OCI-LY7 (cell line): ENCODE data around the gene LRP4. TPM values are rescaled to one million over a fixed set of nuclear protein-coding genes. Genes with fewer than 3 reads are reported as not detected.

Source experiments
- BruUV-seq: library from RNA; stranded (reverse); fragments of 400-500 nt; replicated peaks from 2 replicates; lab custom pipeline; 2021; lab: Mats Ljungman, UMichigan
- CTCF ChIA-PET: fragments of 300-600 bp; sonication (Branson Sonifier 250); formaldehyde crosslinking; loops from one replicate; lab custom pipeline; 2022; ENCODE audit warnings: antibody characterized with exemption; ENCODE audit not compliant: unreplicated experiment; lab: Charles Lee
- POLR2A ChIA-PET: fragments of 300-600 bp; sonication (Branson Sonifier 250); formaldehyde crosslinking; loops from one replicate; lab custom pipeline; 2022; ENCODE audit warnings: antibody characterized with exemption; lab: Charles Lee
- DNase-seq: peaks from one replicate; pipeline ENCODE4 v3.0.0-alpha.2; 2015; ENCODE audit warnings: low spot score
- H2AFZ ChIP-seq: fragments of 200-600 bp; sonication (generic), shearing (Covaris generic); 2 replicates; pipeline ENCODE4 v1.6.1; 2014; ENCODE audit warnings: mild to moderate bottlenecking, antibody characterized with exemption, low read length, moderate library complexity
- H3K27ac ChIP-seq: fragments of 200-600 bp; sonication (generic); 2 replicates; pipeline ENCODE4 v1.5.1; 2014; ENCODE audit warnings: mixed run types, low read depth, mild to moderate bottlenecking, moderate library complexity, low read length, inconsistent platforms; ENCODE audit not compliant: poor library complexity, severe bottlenecking
- H3K36me3 ChIP-seq: fragments of 200-600 bp; sonication (generic); 2 replicates; pipeline ENCODE4 v1.6.1; 2014; ENCODE audit warnings: mild to moderate bottlenecking, antibody characterized with exemption, low read length, moderate library complexity, mixed read lengths; ENCODE audit not compliant: insufficient read depth
- H3K4me1 ChIP-seq: fragments of 200-600 bp; sonication (generic); 2 replicates; pipeline ENCODE4 v1.5.1; 2014; ENCODE audit warnings: mild to moderate bottlenecking, low read length; ENCODE audit not compliant: insufficient read depth, poor library complexity, severe bottlenecking
- H3K4me2 ChIP-seq: fragments of 200-600 bp; sonication (generic); 2 replicates; pipeline ENCODE4 v1.6.1; 2014; ENCODE audit warnings: mild to moderate bottlenecking, low read length
- H3K4me3 ChIP-seq: fragments of 200-600 bp; sonication (generic); 2 replicates; pipeline ENCODE4 v1.5.1; 2014; ENCODE audit warnings: mild to moderate bottlenecking, low read depth, low read length; ENCODE audit not compliant: poor library complexity, severe bottlenecking
- H3K79me2 ChIP-seq: fragments of 200-600 bp; sonication (generic); 2 replicates; pipeline ENCODE4 v1.6.1; 2016; ENCODE audit warnings: low read depth, mild to moderate bottlenecking, low read length, moderate library complexity, mixed read lengths; ENCODE audit not compliant: insufficient read depth
- H3K9me2 ChIP-seq: fragments of 200-600 bp; sonication (generic); 2 replicates; pipeline ENCODE4 v1.6.1; 2016; ENCODE audit warnings: mild to moderate bottlenecking, low read length, mixed read lengths; ENCODE audit not compliant: insufficient read depth
- H3K9me3 ChIP-seq: fragments of 200-600 bp; sonication (generic); 2 replicates; pipeline ENCODE4 v1.6.1; 2014; ENCODE audit warnings: mild to moderate bottlenecking, mixed run types, low read length, mixed read lengths
- H4K20me1 ChIP-seq: fragments of 200-600 bp; sonication (generic); 2 replicates; pipeline ENCODE4 v1.6.1; 2014; ENCODE audit warnings: mild to moderate bottlenecking, antibody characterized with exemption, low read length, moderate library complexity, mixed read lengths; ENCODE audit not compliant: insufficient read depth
- EZH2phosphoT487 ChIP-seq: fragments of 200-600 bp; sonication (generic); IDR thresholded peaks from 2 replicates; pipeline ENCODE4 v1.6.1; 2018; ENCODE audit warnings: low read depth, borderline replicate concordance, mild to moderate bottlenecking, mixed run types, antibody characterized with exemption, low read length, moderate library complexity, mixed read lengths
- intact Hi-C: fragments of 100-400 bp; cut with micrococcal nuclease; formaldehyde crosslinking; loops from one replicate; pipeline ENCODE4 v1.10.0; 2022; ENCODE audit not compliant: unreplicated experiment
- total RNA-seq, 2 experiments: library from RNA; depleted of rRNA in 1 of 2; stranded (reverse); fragments of >200 nt in 1 of 2; shearing (Covaris generic) in 1 of 2; gene quantifications; 2 replicates each; pipeline ENCODE4 v1.2.3, GENCODE V29; 2014 to 2022
- TF ChIP-seq, protein P1 (sequence below): fragments of 200-600 bp; sonication (generic); conservative IDR thresholded peaks from 2 replicates; pipeline ENCODE4 v1.5.1; 2014; ENCODE audit warnings: mild to moderate bottlenecking, antibody characterized with exemption, low read length, moderate library complexity, mixed read lengths

Gene LRP4
- total RNA-seq, 2 experiments from 2014 or later = 19.8 to 28.5 TPM

DNA sequence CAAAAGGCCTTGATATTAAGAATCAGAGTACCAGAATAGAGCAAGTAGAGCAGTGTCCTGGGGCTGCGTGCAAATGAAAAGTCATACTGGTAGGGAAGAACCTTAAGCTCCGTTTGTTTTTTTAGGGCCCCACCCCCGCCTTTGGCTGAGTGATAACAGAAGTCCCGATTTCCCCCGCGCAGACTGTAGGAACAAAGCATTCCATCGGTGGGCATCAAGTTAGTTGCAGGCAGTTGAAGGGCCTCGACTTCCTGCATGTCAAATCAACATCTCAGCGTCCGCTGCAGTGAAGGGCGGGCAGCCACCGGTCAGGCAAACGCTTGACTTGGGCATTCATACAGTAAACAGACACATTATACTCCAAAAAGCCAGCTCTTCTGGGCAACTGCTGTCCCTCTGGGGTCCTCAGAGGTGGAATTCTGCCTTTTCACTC lies 11.7 kb downstream of the LRP4 start:
- ChIA-PET CTCF (no interaction called here), POLR2A (interaction anchor here (1.4 to 1.6 kb wide), 2 partner anchors 30 to 248 kb away, joined by 3 to 4 read pairs; no protein-coding TSS in a partner anchor)
- H2AFZ ChIP-seq = no peak overlapping the region
- peaks cover 40% of the 10 kb centered on the region for H3K36me3 ChIP-seq
- H3K4me1 ChIP-seq = peaks cover 26% of the 10 kb centered on the region
- no TSS peak for BruUV-seq
- no peak overlapping the region for H3K27ac ChIP-seq
- no peaks in the 10 kb centered on the region for H3K9me3 ChIP-seq
- DNase-seq = no peak
- H3K79me2 ChIP-seq = peaks cover 13% of the 10 kb centered on the region; the same call in 1 of the 2 replicates
- no peaks in the 10 kb centered on the region for H3K9me2 ChIP-seq
- intact Hi-C loops = no loop called here
- H3K4me3 ChIP-seq = no peak overlapping the region
- 0 out of 2 replicates have a peak, but pooled peaks cover 3% of the 10 kb centered on the region for H4K20me1 ChIP-seq
- no peak overlapping the region for H3K4me2 ChIP-seq
- TF ChIP-seq, protein P1, sequence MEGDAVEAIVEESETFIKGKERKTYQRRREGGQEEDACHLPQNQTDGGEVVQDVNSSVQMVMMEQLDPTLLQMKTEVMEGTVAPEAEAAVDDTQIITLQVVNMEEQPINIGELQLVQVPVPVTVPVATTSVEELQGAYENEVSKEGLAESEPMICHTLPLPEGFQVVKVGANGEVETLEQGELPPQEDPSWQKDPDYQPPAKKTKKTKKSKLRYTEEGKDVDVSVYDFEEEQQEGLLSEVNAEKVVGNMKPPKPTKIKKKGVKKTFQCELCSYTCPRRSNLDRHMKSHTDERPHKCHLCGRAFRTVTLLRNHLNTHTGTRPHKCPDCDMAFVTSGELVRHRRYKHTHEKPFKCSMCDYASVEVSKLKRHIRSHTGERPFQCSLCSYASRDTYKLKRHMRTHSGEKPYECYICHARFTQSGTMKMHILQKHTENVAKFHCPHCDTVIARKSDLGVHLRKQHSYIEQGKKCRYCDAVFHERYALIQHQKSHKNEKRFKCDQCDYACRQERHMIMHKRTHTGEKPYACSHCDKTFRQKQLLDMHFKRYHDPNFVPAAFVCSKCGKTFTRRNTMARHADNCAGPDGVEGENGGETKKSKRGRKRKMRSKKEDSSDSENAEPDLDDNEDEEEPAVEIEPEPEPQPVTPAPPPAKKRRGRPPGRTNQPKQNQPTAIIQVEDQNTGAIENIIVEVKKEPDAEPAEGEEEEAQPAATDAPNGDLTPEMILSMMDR = no peak
- no peak for TF ChIP-seq EZH2phosphoT487

DNA sequence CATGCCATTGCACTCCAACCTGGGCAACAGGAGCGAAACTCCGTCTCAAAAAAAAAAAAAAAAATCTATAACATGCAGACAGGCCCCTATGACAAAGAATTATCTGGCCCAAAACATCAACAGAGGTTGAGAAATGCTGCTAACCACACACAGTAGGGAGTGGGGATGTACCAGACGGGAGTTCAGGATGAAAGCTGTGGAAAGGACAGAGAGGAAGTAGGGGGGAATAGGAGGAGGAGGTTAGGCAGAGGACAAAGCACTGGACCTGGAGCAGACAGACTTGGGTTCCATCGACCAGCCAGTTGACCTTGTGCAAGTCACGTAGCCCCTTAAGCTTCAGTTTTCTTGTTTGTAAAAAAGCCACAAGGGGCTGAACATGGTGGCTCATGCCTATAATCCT lies 12.5 kb downstream of the LRP4 start:
- TF ChIP-seq, protein P1 = no peak
- TF ChIP-seq EZH2phosphoT487 = no peak
- no peaks in the 10 kb centered on the region for H3K9me3 ChIP-seq
- H3K79me2 ChIP-seq = peaks cover 8% of the 10 kb centered on the region; the same call in 1 of the 2 replicates
- intact Hi-C loops = no loop called here
- H3K9me2 ChIP-seq = no peaks in the 10 kb centered on the region
- H3K4me1 ChIP-seq = peaks cover 26% of the 10 kb centered on the region
- CTCF ChIA-PET = no interaction called here
- 0 out of 2 replicates have a peak, but pooled peaks cover 3% of the 10 kb centered on the region for H4K20me1 ChIP-seq
- no peak overlapping the region for H3K4me3 ChIP-seq
- POLR2A ChIA-PET = interaction anchor here (1.6 kb wide), 1 partner anchor 249 kb away, joined by 4 read pairs; no protein-coding TSS in a partner anchor
- DNase-seq = no peak
- BruUV-seq = no TSS peak
- peaks cover 43% of the 10 kb centered on the region for H3K36me3 ChIP-seq
- H3K4me2 ChIP-seq = no peak overlapping the region
- H3K27ac ChIP-seq = no peak overlapping the region
- no peak overlapping the region for H2AFZ ChIP-seq

DNA sequence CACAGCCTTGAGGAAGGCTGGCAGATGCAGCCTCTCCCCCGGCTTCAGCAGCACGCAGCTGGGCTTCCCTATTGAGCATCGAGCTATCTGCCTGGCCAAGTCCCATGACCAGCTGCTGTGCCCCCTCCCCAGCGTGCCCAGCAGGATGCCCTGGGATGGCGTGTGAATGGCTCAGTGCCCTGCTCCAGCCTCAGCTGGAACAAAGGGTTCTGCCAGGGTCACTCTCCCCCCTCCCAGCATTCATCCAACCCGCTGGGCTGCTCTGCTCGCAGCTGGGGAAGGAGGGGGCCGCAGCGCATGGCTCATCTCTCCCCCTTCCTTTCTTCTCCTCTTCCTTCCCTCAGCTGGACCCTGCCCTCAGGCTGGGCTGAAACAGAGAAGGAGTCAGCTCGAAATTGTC lies 14.5 kb downstream of the LRP4 start:
- intact Hi-C loops = no loop called here
- H3K9me2 ChIP-seq = no peaks in the 10 kb centered on the region
- H3K27ac ChIP-seq = peak overlapping the region; percentile 37
- H3K9me3 ChIP-seq = no peaks in the 10 kb centered on the region
- H3K36me3 ChIP-seq = peaks cover 57% of the 10 kb centered on the region
- TF ChIP-seq, protein P1 = no peak
- no peak for TF ChIP-seq EZH2phosphoT487
- ChIA-PET CTCF (no interaction called here), POLR2A (interaction anchor here (0.6 to 1.1 kb wide), 2 partner anchors 38 to 237 kb away, joined by 3 to 4 read pairs; no protein-coding TSS in a partner anchor)
- BruUV-seq = no TSS peak
- H3K79me2 ChIP-seq = no peaks in the 10 kb centered on the region
- DNase-seq = peak; percentile 21
- H2AFZ ChIP-seq = no peak overlapping the region
- H3K4me2 ChIP-seq = peak overlapping the region; percentile 38
- H3K4me3 ChIP-seq = no peak overlapping the region
- H3K4me1 ChIP-seq = peaks cover 26% of the 10 kb centered on the region
- no peaks in the 10 kb centered on the region for H4K20me1 ChIP-seq
